Measurements from ENCODE around the gene MAB21L4.

Gene MAB21L4

DNA sequence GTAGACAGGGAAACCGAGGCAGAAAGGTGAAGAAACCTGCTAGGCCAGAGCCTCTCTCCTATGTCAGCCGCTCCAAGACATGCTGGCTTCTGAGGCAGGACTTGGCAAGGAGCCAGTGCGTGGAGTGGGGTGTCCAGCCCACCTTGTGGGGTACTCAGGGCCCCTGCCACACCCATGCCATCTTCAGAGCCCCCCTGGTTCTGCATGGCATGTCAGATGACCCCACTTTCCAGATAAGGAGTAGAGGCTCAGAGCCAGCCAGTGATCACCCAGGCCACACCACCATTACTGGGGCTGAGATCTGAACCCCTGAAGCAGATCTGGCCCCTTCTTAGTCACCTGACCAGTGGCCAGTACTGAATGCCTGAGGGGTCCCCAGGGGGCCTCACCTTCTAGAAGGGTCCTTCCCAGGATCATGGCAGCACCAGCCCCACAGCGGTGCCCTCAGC is 24.9 kb upstream of the MAB21L4 start:
- no peak overlapping the region for H3K4me3 ChIP-seq (ENCODE audit: low read depth, low read length)
- no peak for TF ChIP-seq POLR2A (IDR thresholded peaks at IDR 0.05; ENCODE audit: extremely low read depth, insufficient read length)
- TF ChIP-seq, protein P1, sequence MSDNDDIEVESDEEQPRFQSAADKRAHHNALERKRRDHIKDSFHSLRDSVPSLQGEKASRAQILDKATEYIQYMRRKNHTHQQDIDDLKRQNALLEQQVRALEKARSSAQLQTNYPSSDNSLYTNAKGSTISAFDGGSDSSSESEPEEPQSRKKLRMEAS (IDR thresholded peaks at IDR 0.05; ENCODE audit: low read depth, low read length): no peak
- TF ChIP-seq, protein P2, sequence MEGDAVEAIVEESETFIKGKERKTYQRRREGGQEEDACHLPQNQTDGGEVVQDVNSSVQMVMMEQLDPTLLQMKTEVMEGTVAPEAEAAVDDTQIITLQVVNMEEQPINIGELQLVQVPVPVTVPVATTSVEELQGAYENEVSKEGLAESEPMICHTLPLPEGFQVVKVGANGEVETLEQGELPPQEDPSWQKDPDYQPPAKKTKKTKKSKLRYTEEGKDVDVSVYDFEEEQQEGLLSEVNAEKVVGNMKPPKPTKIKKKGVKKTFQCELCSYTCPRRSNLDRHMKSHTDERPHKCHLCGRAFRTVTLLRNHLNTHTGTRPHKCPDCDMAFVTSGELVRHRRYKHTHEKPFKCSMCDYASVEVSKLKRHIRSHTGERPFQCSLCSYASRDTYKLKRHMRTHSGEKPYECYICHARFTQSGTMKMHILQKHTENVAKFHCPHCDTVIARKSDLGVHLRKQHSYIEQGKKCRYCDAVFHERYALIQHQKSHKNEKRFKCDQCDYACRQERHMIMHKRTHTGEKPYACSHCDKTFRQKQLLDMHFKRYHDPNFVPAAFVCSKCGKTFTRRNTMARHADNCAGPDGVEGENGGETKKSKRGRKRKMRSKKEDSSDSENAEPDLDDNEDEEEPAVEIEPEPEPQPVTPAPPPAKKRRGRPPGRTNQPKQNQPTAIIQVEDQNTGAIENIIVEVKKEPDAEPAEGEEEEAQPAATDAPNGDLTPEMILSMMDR (IDR thresholded peaks at IDR 0.05; ENCODE audit: low read depth, low read length): no peak
- no peak for DNase-seq (ENCODE audit: low read depth)

DNA sequence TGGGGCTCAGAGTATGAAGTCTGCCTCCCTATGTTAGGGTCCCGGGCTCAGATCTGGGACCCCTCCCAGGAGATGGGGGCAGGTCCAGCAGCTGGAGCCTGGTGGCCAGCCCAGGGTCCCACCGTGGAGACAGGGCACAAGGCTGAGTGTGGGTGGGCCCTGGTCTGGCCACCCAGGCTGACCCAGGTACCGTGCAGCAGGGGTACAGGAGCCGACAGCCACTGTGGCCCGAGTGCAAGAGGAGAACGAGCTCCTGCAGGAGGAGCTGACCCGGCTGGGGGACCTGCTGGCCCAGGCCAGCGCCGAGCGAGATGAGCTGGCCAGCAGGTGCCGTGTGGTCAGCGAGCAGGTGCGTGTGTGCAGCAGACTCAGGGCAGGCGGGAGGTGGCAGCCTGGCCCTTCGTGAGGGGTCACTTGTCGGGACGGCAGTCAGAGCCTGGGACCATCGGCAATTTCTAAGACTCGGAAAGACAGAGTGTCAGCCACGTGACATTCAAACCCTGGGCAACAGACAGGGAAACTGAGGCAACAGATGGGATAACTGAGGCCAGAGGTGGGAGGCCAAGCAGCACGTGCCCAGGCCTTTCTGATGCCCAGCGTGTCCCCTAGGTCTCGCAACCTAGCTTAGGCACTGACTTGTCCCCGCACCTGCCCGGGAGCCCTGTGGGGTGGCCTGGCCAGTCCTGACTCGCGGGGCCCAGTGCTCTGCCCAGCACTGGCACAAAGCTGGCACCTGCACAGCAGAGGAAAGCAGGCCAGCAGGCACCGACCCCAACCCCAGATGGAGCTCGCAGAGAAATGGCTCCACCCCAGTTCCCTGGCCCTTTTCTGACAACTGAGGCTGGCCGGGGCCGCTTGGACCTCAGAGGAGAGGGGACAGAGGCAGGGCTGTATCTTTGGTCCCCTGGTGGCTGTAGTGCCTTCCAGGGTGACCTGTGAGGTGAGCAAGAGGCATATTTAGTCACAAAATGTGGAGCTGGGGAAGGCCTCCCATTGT is 24.1 kb upstream of the MAB21L4 start:
- no peak overlapping the region for H3K4me3 ChIP-seq (ENCODE audit: low read depth, low read length)
- DNase-seq (ENCODE audit: low read depth): no peak
- no peak for TF ChIP-seq POLR2A (IDR thresholded peaks at IDR 0.05; ENCODE audit: extremely low read depth, insufficient read length)

DNA sequence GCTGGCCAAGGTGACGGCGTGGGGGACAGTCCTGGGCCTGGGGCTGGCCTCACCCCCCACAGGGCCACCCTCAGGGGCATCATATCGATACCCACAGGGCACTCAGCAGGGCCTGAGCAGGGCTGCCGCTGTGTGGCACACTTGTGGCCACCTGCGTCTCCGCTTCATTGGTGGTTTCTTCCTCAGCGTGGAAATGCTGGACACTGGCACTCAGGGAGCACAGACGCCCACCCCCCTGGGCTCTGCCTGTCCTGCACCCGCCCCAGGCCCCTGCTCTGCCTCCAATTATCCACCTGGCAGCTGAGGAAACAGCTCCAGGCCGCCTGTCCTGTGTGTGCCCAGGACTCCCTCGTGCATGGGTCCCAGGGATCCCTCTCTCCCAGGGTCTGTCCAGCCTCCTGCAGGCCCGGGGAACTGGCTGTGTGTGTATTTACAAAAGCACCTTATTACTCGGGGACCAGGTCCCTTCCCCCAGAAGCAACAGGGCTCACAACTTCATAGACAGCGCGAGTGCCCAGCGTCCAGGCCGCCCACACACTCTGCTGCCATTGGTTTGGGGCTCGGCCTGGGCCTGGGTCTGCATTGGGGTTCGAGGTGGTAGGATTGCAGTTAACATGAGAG is 23.3 kb upstream of the MAB21L4 start:
- TF ChIP-seq POLR2A (IDR thresholded peaks at IDR 0.05; ENCODE audit: extremely low read depth, insufficient read length): no peak
- TF ChIP-seq, protein P1 (IDR thresholded peaks at IDR 0.05; ENCODE audit: low read depth, low read length): no peak
- TF ChIP-seq, protein P2 (IDR thresholded peaks at IDR 0.05; ENCODE audit: low read depth, low read length): no peak
- no peak for TF ChIP-seq MYC (IDR thresholded peaks at IDR 0.05; ENCODE audit: low read depth, low read length)
- no peak overlapping the region for H3K4me3 ChIP-seq (ENCODE audit: low read depth, low read length)
- no peak for DNase-seq (ENCODE audit: low read depth)

DNA sequence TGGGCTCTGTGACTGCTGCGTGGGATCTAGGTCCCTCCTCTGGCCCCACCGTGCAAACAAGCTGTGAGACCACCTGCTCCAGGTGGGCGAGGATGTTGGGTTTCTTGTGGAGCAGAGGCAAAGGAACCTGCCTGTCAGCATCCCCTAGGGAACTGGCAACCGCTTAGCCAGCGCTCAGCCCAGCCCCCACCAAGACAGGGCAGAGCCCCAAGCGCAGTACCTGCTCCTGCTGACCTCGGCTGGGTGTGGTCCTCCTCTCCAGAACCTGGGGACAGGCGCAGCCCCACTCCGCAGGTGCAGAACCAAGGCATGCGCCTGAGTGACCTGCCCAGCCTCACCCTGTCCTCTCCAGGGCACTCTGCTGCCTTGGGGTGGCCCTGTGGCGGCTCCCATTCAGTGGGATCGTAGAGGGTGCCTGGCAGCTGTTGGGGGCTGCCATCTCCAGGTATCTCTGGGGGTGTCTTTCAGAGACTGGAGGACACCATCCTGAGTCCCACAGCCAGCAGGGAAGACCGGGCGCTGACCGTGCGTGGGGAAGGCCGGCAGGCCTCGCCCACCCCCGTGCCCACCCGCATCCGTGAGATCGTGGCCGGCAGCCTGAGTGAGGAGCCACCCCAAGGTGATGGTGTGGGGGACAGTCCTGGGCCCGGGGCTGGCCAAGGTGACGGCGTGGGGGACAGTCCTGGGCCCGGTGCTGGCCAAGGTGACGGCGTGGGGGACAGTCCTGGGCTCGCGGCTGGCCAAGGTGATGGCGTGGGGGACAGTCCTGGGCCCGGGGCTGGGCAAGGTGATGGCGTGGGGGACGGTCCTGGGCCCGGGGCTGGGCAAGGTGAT is 22.5 kb upstream of the MAB21L4 start:
- TF ChIP-seq POLR2A (IDR thresholded peaks at IDR 0.05; ENCODE audit: extremely low read depth, insufficient read length): no peak
- TF ChIP-seq, protein P2 (IDR thresholded peaks at IDR 0.05; ENCODE audit: low read depth, low read length): no peak
- TF ChIP-seq MYC (IDR thresholded peaks at IDR 0.05; ENCODE audit: low read depth, low read length): no peak
- TF ChIP-seq, protein P1 (IDR thresholded peaks at IDR 0.05; ENCODE audit: low read depth, low read length): no peak

DNA sequence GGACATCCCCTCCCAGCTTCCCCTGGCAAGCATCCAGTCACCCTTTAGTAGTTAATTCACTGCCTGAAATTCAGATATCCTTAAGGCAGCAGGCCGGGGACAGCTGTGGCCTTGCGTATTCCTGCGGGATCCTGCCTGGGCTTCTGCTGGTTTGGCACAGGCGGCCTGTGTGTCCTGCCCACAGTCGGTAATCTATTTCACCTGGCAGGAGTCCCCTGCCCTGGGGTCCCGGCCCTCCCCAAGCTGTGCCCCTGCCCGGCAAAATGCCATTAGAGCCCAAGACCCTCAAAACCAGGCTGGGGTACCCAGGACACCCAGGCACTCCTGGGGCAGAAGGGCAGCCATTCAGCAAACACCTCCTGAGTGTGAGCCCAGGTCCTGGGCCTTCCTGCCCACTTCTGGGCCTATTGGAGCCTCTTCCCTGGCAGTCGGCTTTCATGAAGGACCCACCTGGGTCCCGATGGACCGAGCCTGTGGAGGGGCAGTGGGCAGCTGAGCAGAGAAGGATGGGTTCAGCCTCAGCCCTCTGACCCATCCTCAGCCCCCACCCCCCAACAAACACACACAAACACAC is 21.8 kb upstream of the MAB21L4 start:
- no peak for DNase-seq (ENCODE audit: low read depth)
- no peak overlapping the region for H3K4me3 ChIP-seq (ENCODE audit: low read depth, low read length)
- no peak for TF ChIP-seq POLR2A (IDR thresholded peaks at IDR 0.05; ENCODE audit: extremely low read depth, insufficient read length)
- TF ChIP-seq, protein P1 (IDR thresholded peaks at IDR 0.05; ENCODE audit: low read depth, low read length): no peak
- no peak for TF ChIP-seq MYC (IDR thresholded peaks at IDR 0.05; ENCODE audit: low read depth, low read length)
- TF ChIP-seq, protein P2 (IDR thresholded peaks at IDR 0.05; ENCODE audit: low read depth, low read length): no peak

More for the DNA sequence above, 22.5 kb upstream of the MAB21L4 start:
- DNase-seq (ENCODE audit: low read depth): no peak
- H3K4me3 ChIP-seq (ENCODE audit: low read depth, low read length): no peak overlapping the region
